GM21526 (cell line): Measurements from ENCODE around the gene MZF1.

ENCODE experiments used
- ATAC-seq: cut with Tn5 transposase; IDR thresholded peaks from one replicate; pipeline ENCODE4 v1.9.1; 2021; ENCODE audit warnings: moderate library complexity; ENCODE audit not compliant: unreplicated experiment, low FRiP score

Gene MZF1

DNA sequence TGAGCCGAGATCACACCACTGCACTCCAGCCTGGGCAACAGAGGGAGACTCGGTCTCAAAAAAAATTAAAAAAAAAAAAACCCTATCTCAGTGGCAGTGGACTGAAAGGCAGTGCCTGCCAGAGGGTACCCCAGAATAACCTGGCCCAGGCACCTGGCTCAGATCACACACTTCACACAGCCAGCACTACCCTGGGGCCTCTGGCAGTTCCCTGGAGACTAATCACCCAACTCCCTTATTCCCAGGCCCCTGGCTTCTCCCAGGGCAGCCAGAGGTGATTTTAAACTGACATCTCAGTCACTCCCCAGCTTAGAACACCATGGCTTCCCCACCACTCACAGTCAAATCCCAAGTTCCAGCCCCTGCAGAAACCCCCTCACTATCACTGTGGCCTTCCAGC, 57.9 kb downstream of the MZF1 start:
- no peak for ATAC-seq

- no peak for ATAC-seq
These were observed 58.5 kb downstream of the MZF1 start for GRCh38 chr19:58514564-58515022.

DNA sequence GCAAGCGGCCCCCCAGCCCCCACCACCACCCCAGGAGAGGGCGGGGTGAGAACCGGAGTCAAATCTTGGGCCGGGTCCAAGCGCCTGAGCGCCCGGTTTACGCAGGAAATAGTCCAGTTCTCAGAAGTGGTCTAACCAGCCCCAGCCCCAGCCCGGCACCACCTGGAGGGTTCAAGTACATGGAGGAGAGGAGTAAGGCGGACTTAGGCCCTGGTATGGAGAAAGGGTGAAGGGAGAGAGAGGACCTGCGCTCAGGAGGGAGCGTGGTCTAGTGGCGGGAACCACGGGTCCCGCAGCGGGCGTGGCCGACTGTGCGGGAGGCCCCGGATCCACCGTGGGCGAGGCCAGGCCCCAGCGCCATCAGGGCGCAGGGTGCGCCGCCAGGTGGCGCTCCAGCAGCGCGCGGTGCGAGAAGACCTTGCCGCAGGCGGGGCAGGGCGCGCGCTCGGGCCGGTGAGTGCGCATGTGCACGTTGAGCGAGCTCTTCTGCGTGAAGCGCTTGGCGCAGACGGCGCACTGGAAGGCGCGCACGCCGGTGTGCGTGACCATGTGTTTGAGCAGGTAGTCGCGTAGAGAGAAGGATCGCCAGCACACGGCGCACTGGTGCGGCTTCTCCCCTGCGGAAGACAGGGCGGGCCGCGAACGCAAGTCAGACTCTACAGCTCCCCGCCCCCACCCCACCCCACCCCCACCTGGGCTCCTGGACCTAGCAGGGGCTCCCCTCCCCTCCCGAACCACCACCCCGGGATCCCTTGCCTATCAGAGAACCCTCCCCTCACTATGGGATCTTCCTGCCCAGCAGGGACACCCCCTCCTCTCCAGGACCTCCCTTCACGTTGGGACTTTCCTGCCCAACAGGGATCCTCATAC, 59.2 kb downstream of the MZF1 start:
- ATAC-seq, result peak; percentile 52

DNA sequence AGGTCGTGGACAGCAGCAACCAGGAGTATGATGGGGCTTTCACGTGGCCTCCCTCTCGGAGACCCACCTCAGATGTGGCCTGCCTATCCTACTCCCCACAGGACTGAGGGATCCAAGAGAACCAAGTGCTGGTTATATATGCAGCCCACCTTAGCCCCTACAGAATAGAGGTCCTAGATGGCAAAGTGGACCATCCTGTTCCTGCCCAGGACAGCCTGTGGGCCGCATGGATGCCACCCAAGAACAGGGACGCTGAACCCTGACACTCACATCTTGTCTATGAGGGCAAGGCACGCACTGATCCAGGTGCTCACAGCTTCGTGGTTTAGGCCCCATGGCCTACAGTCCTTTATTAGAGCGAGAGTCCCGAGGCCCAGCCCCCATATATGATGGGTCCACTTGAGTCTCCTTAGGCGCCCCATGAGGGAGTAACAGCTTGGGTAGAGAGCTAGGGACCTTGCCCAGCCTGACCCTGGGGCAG, 59.9 kb downstream of the MZF1 start:
- ATAC-seq, result no peak
